Left colon (tissue), 2 donors: ENCODE measurements around the gene FAM90A26. TPM values are rescaled to one million over a fixed set of nuclear protein-coding genes. Genes with fewer than 3 reads are reported as not detected.
"Not testable (repeated sequence)": the region's sequence is repeated elsewhere in the genome, so short reads cannot be mapped to it uniquely, and the experiment has no call there.

Source experiments
- ATAC-seq: fragments of 200-7000 bp; cut with Tn5 transposase; one replicate; pipeline ENCODE4 v1.9.1; 2020; ENCODE audit warnings: mild to moderate bottlenecking, moderate library complexity
- DNase-seq, 2 donors: peaks; one replicate each; pipeline ENCODE4 v3.0.0-alpha.2; 2020
- intact Hi-C, 2 donors: fragments of 100-400 bp; cut with DNase I in 1 of 2; cut with micrococcal nuclease in 1 of 2; formaldehyde crosslinking; loops; one replicate each; pipeline versions ENCODE4 v1.11.2 to v1.14.0; 2022; cut with DNase I, micrococcal nuclease
- long read RNA-seq: library from polyadenylated mRNA; unstranded; transcript quantifications from one replicate; pipeline ENCODE4 v2.0.0, GENCODE V29; 2021
- total RNA-seq, 2 donors: library from RNA; stranded (reverse); fragmentation: NEBNext Ultra II Directional; extraction: Animal tissue kit (Norgen Biotek cat#: 25700); gene quantifications; one replicate each; pipeline ENCODE4 v1.2.1, GENCODE V29; 2021
- donor health status: DM: no; HTN: no; CAD: no.
- donor health status: DM: yes; HTN: yes; CAD: no.

Gene FAM90A26, protein sequence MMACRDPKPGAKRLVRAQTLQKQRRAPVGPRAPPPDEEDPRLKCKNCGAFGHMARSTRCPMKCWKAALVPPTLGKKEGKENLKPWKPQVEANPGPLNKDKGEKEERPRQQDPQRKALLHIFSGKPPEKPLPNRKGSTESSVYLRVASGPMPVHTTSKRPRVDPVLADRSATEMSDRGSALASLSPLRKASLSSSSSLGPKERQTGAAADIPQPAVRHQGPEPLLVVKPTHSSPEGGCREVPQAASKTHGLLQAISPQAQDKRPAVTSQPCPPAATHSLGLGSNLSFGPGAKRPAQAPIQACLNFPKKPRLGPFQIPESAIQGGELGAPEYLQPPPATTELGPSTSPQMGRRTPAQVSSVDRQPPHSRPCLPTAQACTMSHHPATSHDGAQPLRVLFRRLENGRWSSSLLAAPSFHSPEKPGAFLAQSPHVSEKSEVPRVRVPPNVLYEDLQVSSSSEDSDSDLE
- total RNA-seq, result not detected
- long read RNA-seq, result 0 reads

DNA sequence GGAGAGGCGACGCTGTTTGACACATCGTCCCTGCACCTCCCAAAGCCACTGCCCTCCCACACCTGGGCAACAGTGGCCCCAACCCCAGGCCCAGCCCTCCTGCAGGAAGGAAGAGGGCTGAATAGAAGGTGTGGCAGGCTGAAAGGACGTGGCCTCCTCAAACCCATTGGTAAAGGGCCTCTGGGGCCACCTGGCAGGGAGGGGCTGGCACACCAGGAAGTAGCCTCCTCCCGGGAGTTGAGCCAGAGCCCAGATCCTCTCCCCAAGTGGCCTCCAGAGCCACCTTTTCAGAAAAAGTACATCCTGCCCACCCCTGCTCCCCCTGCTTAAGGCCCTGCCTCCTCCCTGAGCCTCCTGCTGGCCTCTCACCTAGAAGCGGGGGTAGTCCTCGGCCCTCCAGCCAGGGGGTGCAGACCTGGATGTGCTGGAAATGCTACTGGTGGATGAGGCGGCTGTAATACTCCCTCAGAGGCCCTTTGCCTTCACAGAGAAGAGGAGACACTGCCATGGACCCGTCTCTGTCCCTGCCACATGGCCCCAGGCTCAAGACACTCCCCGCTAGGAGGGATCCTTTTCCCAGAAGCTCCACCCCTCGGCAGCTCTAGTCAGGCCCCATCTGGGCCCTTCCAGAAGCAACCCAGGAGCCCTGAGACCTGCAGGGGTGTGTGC lies at the start of gene FAM90A26:
TSS of gene FAM90A26 (plus strand) at position 619 of the 669 bp plus-strand sequence. CDS start 2,764 bp downstream, outside the sequence.
- ATAC-seq, intact Hi-C loops: not testable (repeated sequence)
- DNase-seq, result peak in 1 of 2 donors; percentile 70

GRCh38 chr4:9122711-9123110 lies 47.5 kb upstream of the FAM90A26 start:
- DNase-seq, intact Hi-C loops: not testable (repeated sequence)

DNA sequence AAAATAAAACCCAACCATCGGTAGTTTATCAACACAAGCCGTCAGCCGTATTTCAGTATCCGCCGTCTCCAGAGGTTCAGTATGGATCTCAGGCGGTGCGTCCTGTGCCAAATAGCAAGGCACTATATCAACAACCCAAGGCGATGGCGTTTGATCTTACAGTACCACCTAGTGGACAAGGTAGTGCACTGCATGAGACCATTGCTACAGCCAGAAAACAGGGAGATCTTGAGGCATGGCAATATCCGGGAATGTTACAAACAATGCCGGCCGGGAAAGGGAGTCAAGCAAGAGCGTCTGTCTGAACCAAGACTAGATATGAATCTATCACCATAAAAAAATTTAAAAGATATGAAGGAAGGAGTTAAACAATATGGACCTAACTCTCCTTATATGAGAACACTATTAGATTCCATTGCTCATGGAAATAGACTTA lies 46.6 kb upstream of the FAM90A26 start:
- intact Hi-C loops, result not testable (repeated sequence)

More at GRCh38 chr4:9122711-9123110, 47.5 kb upstream of the FAM90A26 start:
- ATAC-seq, result not testable (repeated sequence)

GRCh38 chr4:9125601-9126161 lies 44.5 kb upstream of the FAM90A26 start:
- ATAC-seq, intact Hi-C loops, DNase-seq: not testable (repeated sequence)

More for the DNA sequence above, 46.6 kb upstream of the FAM90A26 start:
- DNase-seq (peak in 1 of 2 donors; percentile 29), ATAC-seq (peak; percentile 55)

GRCh38 chr4:9131420-9131819 lies 38.8 kb upstream of the FAM90A26 start:
- DNase-seq, intact Hi-C loops, ATAC-seq: not testable (repeated sequence)

- ATAC-seq, DNase-seq, intact Hi-C loops: not testable (repeated sequence)
Measured at GRCh38 chr4:9132849-9133248, 37.4 kb upstream of the FAM90A26 start.

- intact Hi-C loops, DNase-seq, ATAC-seq: not testable (repeated sequence)
Measured at GRCh38 chr4:9134011-9134410, 36.2 kb upstream of the FAM90A26 start.

DNA sequence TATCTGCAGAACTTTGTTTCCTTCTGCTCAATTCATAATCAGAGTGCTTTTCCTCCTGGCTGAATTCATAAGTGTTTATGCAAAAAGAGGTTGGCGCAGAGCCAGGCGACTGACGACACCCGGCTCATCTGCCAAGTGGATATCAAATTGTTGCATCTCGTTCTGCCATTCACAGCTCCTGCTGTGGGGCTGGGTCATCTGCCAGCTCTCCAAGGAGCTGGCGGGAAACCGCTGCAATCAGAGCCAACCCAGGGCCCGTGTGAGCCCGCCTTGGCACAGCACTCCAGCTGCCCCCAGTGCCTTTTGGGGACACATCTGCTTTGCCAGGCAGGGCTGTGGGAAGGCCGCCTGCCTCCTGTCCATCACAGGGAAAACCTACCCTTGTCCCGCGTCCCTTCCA lies 35.7 kb upstream of the FAM90A26 start:
- ATAC-seq, intact Hi-C loops: not testable (repeated sequence)
- DNase-seq, result peak in 1 of 2 donors; percentile 41

DNA sequence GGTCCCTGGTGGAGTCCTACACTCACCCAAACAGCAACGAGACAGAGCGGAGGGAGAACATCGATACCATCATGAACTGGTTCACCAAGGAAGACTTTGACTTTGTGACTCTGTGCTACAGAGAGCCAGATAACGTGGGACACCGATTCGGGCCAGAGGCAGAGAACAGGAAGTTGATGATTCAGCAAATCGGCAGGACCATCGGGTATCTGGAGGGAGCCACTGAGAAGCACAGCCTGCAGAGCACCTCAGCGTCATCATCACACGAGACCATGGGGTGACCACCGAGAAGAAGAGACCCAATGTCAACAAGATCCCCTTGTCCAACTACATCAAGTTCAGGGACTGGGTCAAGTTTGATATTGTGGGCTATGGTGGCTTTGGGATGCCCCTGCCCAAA lies 29.2 kb upstream of the FAM90A26 start:
- DNase-seq, ATAC-seq, intact Hi-C loops: not testable (repeated sequence)

DNA sequence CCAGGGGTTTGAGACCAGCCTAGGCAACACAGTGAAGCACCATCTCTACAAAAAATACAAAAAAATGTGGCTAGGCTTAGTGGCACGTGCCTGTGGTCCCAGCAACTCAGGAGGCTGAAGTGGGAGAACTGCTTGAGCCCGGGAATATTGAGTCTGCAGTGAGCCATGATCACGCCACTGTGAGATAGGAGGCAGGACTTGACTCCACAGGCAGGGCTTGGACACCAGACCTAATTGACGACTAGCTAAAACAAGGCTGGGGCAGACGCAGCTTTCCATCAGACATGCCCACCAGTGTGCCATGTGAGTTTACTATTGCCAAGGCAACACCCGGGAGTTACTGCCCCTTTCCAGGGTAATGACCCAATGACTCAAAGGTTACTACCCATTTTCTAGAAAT lies 27.4 kb upstream of the FAM90A26 start:
- intact Hi-C loops, DNase-seq, ATAC-seq: not testable (repeated sequence)

- intact Hi-C loops, result no loop called here
- DNase-seq (no peak), ATAC-seq (no peak)
Measured at GRCh38 chr4:9143421-9144080, 26.7 kb upstream of the FAM90A26 start.

GRCh38 chr4:9146967-9147366 lies 23.2 kb upstream of the FAM90A26 start:
- ATAC-seq, result peak; percentile 64
- DNase-seq, result no peak
- intact Hi-C loops, result no loop called here

- DNase-seq, intact Hi-C loops, ATAC-seq: not testable (repeated sequence)
Measured at GRCh38 chr4:9147368-9147767, 22.8 kb upstream of the FAM90A26 start.

DNA sequence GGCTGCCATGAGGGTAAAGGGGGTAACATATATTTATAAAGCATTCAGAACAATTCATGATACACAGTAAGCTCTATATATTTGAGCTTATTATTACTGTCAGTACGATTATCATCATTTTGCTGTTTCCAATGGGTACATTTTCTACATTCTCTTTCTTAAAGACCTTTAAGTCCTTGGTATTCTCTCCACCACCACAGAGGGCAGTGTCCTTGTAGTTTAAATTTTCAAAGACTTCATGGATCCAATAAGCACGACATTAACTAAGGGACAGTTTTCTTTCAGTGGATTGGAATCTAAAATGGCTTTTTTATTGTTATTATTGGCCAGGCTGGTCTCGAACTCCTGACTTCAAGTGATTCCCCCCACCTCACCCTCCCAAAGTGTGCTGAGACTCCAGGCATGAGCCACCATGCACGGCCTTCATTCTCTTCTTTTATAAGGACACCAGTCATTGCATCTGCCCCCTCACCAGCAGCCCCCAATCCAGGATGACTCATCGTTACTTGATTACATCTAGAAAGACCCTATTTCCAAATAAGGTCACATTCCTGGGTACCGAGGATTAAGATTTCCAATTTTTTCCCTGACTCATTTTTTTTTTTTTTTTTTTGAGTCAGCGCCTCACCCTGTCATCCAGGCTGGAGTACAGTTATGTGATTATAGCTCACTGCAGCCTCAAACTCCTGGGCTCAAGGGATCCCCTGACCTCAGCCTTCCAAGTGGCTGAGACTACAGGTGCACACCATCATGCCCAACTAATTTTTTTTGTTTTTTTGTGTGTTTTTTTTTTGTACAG lies 21.4 kb upstream of the FAM90A26 start:
- ATAC-seq, DNase-seq, intact Hi-C loops: not testable (repeated sequence)

- intact Hi-C loops, ATAC-seq, DNase-seq: not testable (repeated sequence)
Measured at GRCh38 chr4:9151809-9152179, 18.4 kb upstream of the FAM90A26 start.

GRCh38 chr4:9152180-9153007 lies 17.8 kb upstream of the FAM90A26 start:
- DNase-seq (peak; percentile 98 to 100), ATAC-seq (peak; percentile 85)
- intact Hi-C loops, result not testable (repeated sequence)

- intact Hi-C loops, result not testable (repeated sequence)
- ATAC-seq, result peak; percentile 100
- peak; percentile 99 for DNase-seq
Measured at GRCh38 chr4:9153008-9153570, 17.1 kb upstream of the FAM90A26 start.
